ENCODE measurements around the gene ABCC4. TPM values are rescaled to one million over a fixed set of nuclear protein-coding genes. Genes with fewer than 3 reads are reported as not detected.
"Not testable (repeated sequence)": the region's sequence is repeated elsewhere in the genome, so short reads cannot be mapped to it uniquely, and the experiment has no call there.

Gene ABCC4
- total RNA-seq, 1 donor: 11.8 TPM

DNA sequence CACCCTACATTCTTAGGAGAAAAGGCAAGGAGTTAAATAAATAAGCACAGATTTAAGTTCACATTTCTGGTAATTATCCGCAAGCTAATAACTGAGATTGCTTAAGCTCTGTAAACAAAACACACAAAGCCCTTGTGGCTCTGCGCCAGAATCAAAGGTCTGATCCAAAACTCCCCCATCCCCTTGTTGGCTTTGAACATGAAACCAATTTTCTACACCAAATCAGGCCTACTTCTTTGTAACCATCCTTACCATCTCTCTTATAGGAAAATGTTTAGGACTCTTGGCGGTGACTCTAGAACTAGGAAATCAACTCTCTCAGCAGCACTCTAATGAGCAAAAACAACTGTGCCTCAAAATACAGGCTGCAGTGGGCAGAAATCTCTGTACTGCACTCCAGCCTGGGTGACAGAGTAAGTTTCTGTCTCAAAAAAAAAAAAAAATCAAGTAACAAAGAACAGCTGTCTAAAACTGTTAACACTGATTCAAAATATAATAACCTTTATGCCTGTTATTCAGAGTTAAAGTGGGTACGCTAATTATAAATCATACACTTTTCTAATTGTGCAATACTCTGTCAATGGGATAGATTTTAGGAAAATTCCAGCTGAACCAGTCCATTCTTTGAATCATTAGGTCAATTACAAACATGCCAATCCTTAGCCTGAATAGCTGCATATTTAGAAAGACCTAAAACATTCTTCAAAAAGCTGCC, 25.8 kb downstream of the ABCC4 start:
- H3K9me3 ChIP-seq (ENCODE audit: low read depth, low read length): no peaks in the 10 kb centered on the region
- no peaks in the 10 kb centered on the region for H3K27me3 ChIP-seq (ENCODE audit: insufficient read depth, low read length)
- H3K4me3 ChIP-seq (ENCODE audit: low read length): no peak overlapping the region
- no peaks in the 10 kb centered on the region for H3K4me1 ChIP-seq (ENCODE audit: insufficient read depth, low read length)

DNA sequence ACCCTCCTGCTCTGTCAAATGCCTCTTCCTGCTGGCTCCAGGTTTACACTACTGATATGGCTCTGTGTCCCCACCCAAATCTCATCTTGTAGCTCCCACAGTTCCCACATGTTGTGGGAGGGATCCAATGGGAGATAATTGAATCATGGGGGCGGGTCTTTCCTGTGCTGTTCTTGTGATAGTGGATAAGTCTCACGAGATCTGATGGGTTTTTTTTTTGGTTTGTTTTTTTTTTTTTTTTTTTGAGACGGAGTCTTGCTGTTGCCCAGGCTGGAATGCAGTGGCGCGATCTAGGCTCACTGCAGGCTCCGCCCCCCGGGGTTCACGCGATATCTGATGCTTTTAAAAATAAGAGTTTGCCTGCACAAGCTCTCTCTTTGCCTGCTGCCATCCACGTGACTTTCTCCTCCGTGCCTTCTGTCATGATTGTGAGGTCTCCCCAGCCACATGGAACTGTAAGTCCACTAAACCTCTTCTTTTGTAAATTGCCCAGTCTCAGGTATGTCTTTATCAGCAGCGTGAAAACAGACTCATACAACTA, 27.6 kb downstream of the ABCC4 start:
- H3K4me1 ChIP-seq (ENCODE audit: insufficient read depth, low read length); H3K27me3 ChIP-seq (ENCODE audit: insufficient read depth, low read length): not testable (repeated sequence)

DNA sequence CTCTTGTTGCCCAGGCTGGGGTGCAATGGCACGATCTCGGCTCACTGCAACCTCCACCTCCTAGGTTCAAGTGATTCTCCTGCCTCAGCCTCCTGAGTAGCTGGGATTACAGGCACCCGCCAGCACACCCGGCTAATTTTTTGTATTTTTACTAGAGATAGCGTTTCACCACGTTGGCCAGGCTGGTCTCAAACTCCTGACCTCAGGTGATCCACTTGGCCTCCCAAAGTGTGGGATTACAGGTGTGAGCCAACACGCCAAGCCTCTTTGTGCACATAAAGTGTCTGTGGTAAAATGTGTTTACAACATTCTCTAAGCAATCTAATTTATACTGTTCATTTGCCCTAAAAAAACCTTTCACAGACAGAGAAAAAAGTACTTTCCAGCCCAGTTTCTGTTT, 29.2 kb downstream of the ABCC4 start:
- H3K4me1 ChIP-seq (ENCODE audit: insufficient read depth, low read length); H3K27me3 ChIP-seq (ENCODE audit: insufficient read depth, low read length); H3K9me3 ChIP-seq (ENCODE audit: low read depth, low read length); H3K4me3 ChIP-seq (ENCODE audit: low read length): not testable (repeated sequence)

More for the DNA sequence above, 27.6 kb downstream of the ABCC4 start:
- not testable (repeated sequence) for H3K9me3 ChIP-seq (ENCODE audit: low read depth, low read length); H3K4me3 ChIP-seq (ENCODE audit: low read length)

DNA sequence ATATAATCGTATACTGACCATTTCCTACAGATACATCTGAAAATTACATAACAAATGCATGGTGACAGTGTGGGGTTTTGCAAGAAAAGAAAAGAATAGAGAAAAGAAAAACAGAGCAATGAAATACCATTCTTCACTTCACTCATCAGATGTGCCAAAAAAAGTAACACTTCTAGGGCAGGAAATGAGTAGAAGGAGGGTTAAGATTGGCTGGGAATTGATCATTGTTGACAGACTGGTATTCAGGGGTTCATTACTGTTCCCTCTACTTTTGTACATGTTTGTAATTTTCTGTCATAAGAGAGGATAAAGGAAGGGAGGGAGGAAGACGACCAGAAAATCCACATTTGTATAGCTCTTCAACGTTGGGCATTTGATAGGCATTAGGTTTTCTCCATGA, 31.5 kb downstream of the ABCC4 start:
- no peaks in the 10 kb centered on the region for H3K9me3 ChIP-seq (ENCODE audit: low read depth, low read length)
- no peak overlapping the region for H3K4me3 ChIP-seq (ENCODE audit: low read length)
- H3K4me1 ChIP-seq (ENCODE audit: insufficient read depth, low read length): no peaks in the 10 kb centered on the region
- H3K27me3 ChIP-seq (ENCODE audit: insufficient read depth, low read length): no peaks in the 10 kb centered on the region

DNA sequence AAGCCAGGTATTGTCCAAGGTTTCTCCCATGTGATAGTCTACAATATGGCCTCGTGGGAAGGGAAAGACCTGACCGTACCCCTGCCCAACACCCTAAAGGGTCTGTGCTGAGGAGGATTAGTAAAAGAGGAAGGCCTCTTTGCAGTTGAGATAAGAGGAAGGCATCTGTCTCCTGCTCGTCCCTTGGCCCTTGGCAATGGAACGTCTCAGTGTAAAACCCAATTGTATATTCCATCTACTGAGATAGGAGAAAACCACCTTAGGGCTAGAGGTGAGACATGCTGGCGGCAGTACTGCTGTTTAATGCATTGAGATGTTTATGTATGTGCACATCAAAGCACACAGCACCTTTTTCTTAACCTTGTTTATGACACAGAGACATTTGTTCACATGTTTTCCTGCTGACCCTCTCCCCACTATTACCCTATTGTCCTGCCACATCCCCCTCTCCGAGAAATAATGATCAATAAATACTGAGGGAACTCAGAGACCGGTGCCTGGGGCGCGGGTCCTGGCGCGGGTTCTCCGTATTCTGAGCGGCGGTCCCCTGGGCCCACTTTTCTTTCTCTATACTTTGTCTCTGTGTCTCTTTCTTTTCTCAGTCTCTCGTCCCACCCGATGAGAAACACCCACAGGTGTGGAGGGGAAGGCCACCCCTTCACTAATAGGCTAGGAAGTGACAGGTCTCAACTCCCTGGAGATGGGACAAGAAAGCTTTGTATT, 32.7 kb downstream of the ABCC4 start:
- not testable (repeated sequence) for H3K9me3 ChIP-seq (ENCODE audit: low read depth, low read length); H3K27me3 ChIP-seq (ENCODE audit: insufficient read depth, low read length); H3K4me1 ChIP-seq (ENCODE audit: insufficient read depth, low read length); H3K4me3 ChIP-seq (ENCODE audit: low read length)

DNA sequence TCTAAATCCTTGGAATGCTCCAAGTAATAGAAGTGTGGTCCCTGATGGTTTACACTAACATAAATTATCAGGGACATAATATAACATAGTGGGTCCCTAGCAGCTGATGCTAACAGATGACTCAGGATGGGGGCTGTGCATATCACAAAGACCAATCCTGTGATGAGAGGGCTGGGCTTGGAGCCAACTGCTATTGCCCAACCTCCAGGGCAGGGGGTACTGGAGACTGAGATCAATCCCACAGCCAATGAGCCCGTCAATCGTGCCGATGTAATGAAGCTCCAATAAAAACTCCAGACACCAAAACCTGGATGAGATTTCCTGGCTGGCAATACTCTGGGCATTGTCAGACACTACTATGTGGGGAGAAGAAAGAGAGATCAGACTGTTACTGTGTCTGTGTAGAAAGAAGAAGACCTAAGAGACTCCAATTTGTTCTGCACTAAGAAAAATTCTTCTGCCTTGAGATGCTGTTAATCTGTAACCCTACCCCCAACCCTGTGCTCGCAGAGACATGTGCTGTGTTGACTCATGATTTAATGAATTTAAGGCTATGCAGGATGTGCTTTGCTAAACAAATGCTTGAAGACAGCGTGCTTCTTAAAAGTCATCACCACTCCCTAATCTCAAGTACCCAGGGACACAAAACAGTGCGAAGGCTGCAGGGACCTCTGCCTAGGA, 33.4 kb downstream of the ABCC4 start:
- Histone ChIP-seq H3K27me3 (ENCODE audit: insufficient read depth, low read length) (no peaks in the 10 kb centered on the region), H3K9me3 (ENCODE audit: low read depth, low read length) (no peaks in the 10 kb centered on the region), H3K4me1 (ENCODE audit: insufficient read depth, low read length) (no peaks in the 10 kb centered on the region), H3K4me3 (ENCODE audit: low read length) (no peak overlapping the region)

DNA sequence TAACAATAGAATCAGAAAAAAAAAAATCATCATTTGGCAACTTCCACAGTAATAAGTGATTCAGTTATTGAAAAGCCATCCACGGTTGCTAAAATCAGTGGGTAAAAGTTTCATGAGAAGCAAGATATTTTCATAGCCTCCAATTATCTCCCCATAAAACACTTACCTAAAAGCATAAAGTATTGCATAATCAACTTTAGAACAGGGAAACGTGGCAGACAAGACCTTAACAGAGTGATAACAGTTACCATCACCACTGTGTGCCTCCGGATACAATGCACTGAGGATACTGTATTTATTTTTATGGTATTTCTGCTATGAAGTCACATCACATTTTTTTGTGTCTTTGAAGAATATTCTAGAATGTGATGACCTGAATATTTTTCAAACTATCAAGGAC, 37.0 kb downstream of the ABCC4 start:
- Histone ChIP-seq H3K27me3 (ENCODE audit: insufficient read depth, low read length) (no peaks in the 10 kb centered on the region), H3K4me3 (ENCODE audit: low read length) (no peak overlapping the region)

DNA sequence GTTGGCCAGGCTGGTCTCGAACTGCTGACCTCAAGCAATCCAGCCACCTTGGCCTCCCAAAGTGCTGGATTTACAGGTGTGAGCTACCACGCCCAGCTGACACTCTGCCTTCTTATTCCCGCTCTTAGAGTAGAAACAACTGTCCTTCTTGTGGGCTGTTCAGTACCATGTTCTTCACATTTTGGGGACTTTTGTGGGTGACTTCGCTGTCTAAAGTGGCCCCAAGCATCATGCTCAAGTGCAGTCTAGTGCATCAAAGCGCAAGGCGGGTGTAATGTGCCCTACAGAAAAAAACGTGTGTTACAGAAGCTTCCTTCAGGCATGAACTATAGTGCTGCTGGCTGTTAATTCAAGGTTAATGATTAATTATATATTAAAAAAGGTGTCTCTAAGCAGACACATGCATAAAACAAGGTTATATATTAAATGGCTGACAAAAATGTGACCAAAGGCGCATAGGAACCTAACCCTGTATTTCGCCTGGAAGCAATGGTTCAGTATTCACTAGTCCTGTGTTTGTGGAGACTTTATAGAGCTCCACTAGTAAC, 38.3 kb downstream of the ABCC4 start:
- Histone ChIP-seq H3K4me3 (ENCODE audit: low read length) (no peak overlapping the region), H3K9me3 (ENCODE audit: low read depth, low read length) (no peaks in the 10 kb centered on the region), H3K27me3 (ENCODE audit: insufficient read depth, low read length) (no peaks in the 10 kb centered on the region), H3K4me1 (ENCODE audit: insufficient read depth, low read length) (no peaks in the 10 kb centered on the region)

More for the DNA sequence above, 37.0 kb downstream of the ABCC4 start:
- no peaks in the 10 kb centered on the region for H3K4me1 ChIP-seq (ENCODE audit: insufficient read depth, low read length)
- H3K9me3 ChIP-seq (ENCODE audit: low read depth, low read length): no peaks in the 10 kb centered on the region

DNA sequence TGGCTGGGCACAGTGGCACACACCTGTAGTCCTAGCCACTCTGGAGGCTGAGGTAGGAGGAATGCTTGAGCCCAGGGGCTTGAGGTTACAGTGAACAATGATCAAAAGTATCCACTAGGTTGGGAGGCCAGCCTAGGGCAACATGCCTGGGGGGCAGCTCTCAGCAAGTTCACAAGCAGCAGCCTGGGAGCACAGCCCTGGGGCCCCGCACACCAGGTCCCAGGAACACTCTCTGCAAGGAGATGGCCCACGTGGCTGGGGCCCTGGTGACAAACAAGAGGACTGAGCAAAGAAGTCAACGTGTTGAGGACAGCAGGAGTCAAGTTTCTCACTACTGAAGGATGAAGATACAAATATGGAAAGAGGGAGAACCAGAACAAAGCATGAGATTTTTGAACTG, 39.3 kb downstream of the ABCC4 start:
- Histone ChIP-seq H3K4me3 (ENCODE audit: low read length) (no peak overlapping the region), H3K9me3 (ENCODE audit: low read depth, low read length) (no peaks in the 10 kb centered on the region), H3K27me3 (ENCODE audit: insufficient read depth, low read length) (no peaks in the 10 kb centered on the region), H3K4me1 (ENCODE audit: insufficient read depth, low read length) (no peaks in the 10 kb centered on the region)

DNA sequence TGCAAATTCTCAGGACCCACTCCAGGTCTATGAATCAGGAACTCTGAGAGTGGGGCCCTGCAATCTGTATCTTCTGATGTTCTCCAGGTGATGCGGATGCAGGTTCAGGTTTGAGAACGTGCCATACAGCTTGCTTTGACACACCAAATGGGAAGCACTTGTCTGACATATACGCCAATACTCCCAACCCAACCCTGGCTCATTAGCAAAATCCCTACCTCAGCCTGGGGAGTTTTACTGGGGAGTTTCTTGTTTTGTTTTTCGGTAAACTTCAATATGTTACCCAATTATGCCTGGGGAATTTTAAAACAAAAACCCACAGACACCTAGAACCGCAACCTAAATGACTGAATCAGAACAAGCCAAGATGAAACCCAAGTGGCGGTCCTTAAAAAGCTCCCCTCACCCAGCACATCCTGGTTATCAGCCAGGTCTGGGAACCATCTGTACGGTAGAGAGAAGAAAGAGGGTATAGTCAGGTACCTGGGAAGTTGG, 41.2 kb downstream of the ABCC4 start:
- Histone ChIP-seq H3K4me3 (ENCODE audit: low read length) (no peak overlapping the region), H3K9me3 (ENCODE audit: low read depth, low read length) (no peaks in the 10 kb centered on the region), H3K27me3 (ENCODE audit: insufficient read depth, low read length) (no peaks in the 10 kb centered on the region), H3K4me1 (ENCODE audit: insufficient read depth, low read length) (no peaks in the 10 kb centered on the region)

DNA sequence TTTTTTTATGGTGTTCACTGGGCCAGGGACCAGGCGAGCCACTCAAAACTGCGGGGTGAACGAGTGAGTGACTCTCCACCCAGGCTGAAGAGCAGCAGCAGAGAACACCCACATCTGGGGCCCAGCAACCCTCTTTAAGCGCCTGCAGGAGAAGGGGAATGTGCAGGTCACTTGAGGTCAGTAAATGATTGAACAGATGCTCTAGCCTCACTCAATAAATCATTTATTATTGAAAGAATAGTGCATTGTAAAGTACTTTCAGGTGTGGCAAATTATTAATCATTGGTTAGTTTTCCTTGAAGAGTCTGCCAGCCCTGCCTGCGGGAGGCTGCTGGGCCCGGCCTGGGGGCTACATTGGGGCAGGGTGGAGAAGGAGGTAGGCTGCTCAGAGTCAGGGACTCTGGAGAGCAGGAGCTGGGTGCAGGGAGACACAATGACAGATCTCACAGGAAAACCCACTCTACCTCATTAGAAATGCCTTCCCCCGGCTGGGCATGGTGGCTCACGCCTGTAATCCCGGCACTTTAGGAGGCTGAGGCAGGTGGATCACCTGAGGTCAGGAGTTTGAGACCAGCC, 42.5 kb downstream of the ABCC4 start:
- Histone ChIP-seq H3K4me3 (ENCODE audit: low read length) (no peak overlapping the region), H3K9me3 (ENCODE audit: low read depth, low read length) (no peaks in the 10 kb centered on the region), H3K4me1 (ENCODE audit: insufficient read depth, low read length) (no peaks in the 10 kb centered on the region), H3K27me3 (ENCODE audit: insufficient read depth, low read length) (no peaks in the 10 kb centered on the region)

DNA sequence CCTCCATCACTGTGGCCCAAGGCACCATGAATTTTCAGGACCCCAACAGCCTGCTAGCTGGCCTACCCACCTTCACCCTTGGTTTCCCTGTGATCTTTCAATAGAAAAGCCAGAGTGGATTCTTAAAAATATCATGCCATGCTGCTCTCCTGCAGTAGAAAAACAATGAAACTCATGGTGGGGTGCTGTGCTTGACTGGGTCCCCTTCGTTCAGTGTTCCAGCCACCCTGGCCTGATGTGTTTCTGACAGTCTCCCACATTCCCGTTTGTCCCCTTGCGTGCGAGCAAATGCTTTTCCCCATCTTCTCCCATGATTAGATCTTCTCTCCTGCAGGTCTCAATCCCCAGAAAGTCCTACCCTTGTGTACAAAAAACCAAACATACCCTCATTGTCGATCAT, 43.2 kb downstream of the ABCC4 start:
- no peak overlapping the region for H3K4me3 ChIP-seq (ENCODE audit: low read length)
- H3K4me1 ChIP-seq (ENCODE audit: insufficient read depth, low read length): no peaks in the 10 kb centered on the region
- no peaks in the 10 kb centered on the region for H3K9me3 ChIP-seq (ENCODE audit: low read depth, low read length)
- H3K27me3 ChIP-seq (ENCODE audit: insufficient read depth, low read length): no peaks in the 10 kb centered on the region

DNA sequence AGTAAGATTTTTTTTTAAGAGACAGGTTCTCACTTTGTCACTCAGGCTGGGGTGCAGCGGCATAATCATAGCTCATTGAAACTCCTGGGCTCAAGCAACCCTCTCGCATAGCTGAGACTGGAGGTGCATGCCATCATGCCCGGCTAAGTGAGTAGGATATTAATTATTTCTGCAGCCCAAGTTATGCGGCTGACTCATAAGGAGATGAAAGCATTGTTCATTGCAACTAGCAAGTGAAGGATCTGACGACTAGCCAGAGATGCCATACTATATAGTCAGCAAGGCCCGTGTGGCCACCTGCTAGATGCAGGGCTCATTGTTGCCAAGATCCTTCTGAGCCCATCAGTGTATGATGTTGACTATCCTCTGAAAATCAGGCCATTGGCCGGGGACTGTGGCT, 45.2 kb downstream of the ABCC4 start:
- H3K4me3 ChIP-seq (ENCODE audit: low read length): no peak overlapping the region
- no peaks in the 10 kb centered on the region for H3K27me3 ChIP-seq (ENCODE audit: insufficient read depth, low read length)
- no peaks in the 10 kb centered on the region for H3K9me3 ChIP-seq (ENCODE audit: low read depth, low read length)
- no peaks in the 10 kb centered on the region for H3K4me1 ChIP-seq (ENCODE audit: insufficient read depth, low read length)

DNA sequence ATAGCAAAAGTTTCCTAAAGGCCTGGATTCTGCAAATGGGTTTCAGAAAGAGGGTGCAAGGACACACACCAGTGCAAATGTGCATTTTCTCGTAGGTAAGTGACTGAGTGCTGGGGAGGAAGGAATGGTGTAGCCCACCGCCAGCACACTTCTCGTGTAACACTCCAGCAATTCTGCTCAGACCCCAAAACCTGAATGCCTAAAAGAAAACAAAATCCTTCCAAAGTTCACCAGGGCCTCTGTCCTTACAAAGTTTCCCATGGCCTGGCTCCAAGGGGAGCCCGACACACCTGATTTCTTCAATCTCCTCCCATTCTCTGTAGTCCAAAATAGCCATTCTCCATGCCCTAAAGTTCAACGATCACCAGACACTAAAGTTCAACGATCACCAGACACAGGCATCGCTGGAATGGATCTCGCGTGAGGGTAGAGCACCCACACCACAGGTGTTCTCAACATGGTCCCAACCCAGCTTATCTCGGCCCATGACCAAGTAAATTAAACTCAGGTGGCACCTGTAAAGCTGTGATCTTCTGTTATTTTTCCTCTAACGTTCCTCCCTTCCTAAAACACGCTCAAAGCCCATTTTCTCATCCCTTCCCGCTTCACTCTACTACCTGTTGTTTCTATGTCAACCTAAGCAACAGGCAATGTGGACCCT, 46.0 kb downstream of the ABCC4 start:
- Histone ChIP-seq H3K4me3 (ENCODE audit: low read length) (no peak overlapping the region), H3K4me1 (ENCODE audit: insufficient read depth, low read length) (no peaks in the 10 kb centered on the region), H3K27me3 (ENCODE audit: insufficient read depth, low read length) (no peaks in the 10 kb centered on the region), H3K9me3 (ENCODE audit: low read depth, low read length) (no peaks in the 10 kb centered on the region)
